ENCODE measurements around the gene SYNE4. TPM values are rescaled to one million over a fixed set of nuclear protein-coding genes. Genes with fewer than 3 reads are reported as not detected.
A peak's percentile ranks its signal among the peaks of the same experiment; 100 is the strongest.

Gene SYNE4
- total and polyA plus RNA-seq, 2 of the 13 experiments (the other 11 are each of a cell fraction or from before 2014, with no cell fraction given): 13.7 to 23.0 TPM

DNA sequence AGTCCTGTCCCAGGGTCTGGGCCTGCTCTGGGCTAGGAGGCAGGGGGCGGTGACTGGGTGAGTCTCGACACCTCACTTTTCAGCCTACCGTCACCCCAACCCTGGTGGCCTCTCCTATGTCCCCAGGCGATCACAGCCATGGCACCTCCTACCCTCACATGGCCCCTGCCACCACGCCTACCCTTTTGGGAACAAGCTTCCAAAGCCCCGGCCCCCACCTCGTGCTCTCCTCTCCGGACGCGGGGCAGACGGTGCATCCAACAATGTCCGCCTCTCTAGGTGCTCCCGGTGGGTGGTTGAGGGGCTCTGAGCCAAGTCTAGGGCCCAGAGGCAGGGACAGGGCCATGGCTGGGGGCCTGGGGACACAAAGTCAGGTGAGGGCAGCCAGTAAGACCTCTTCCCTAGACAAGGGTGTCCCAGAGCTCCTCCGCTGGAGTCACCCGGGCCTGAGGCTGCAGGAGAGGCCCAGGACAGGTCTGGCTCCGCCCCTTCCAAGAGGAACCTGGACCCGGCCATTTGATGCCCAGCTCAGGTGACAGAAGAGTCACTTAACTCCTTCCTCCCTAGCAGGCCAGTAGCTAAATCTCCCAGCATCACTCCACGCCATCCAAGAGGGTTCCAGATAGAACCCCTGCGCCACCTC is at the start of gene SYNE4 (continued):
- TF ChIP-seq RFXANK (CRISPR knock-in tag; IDR thresholded peaks at IDR 0.05) (no peak), NCOR1 (IDR thresholded peaks at IDR 0.05; ENCODE audit: borderline replicate concordance, low read length) (no peak), ZNF431 (CRISPR knock-in tag; IDR thresholded peaks at IDR 0.05; ENCODE audit: borderline replicate concordance, low read depth) (no peak), ZNF143 (CRISPR knock-in tag; IDR thresholded peaks at IDR 0.05) (no peak), HCFC1 (IDR thresholded peaks at IDR 0.05; ENCODE audit: low read depth, low read length) (no peak), ZFP36L1 (CRISPR knock-in tag; IDR thresholded peaks at IDR 0.05) (no peak), ZNF468 (CRISPR knock-in tag; IDR thresholded peaks at IDR 0.05) (no peak), MXI1 (IDR thresholded peaks at IDR 0.05; ENCODE audit: borderline replicate concordance, low read depth, low read length) (0 out of 3 replicates have a peak, but pooled peaks have one; percentile 24), NFIB (CRISPR knock-in tag; IDR thresholded peaks at IDR 0.05; ENCODE audit: borderline replicate concordance) (no peak), ZNF605 (CRISPR knock-in tag; IDR thresholded peaks at IDR 0.05) (no peak; the same call in 1 of the 2 replicates), ZNF207 (IDR thresholded peaks at IDR 0.05; ENCODE audit: borderline replicate concordance) (no peak), FOSL2 (CRISPR knock-in tag; IDR thresholded peaks at IDR 0.05) (no peak; the same call in 1 of the 2 replicates), THYN1 (CRISPR knock-in tag; IDR thresholded peaks at IDR 0.05; ENCODE audit: borderline replicate concordance, low read depth) (no peak), MZF1 (CRISPR knock-in tag; IDR thresholded peaks at IDR 0.05; ENCODE audit: borderline replicate concordance) (no peak), TRIM24 (CRISPR knock-in tag; IDR thresholded peaks at IDR 0.05) (no peak), NR3C1 (CRISPR knock-in tag; IDR thresholded peaks at IDR 0.05) (no peak)
- TF ChIP-seq, protein P1, sequence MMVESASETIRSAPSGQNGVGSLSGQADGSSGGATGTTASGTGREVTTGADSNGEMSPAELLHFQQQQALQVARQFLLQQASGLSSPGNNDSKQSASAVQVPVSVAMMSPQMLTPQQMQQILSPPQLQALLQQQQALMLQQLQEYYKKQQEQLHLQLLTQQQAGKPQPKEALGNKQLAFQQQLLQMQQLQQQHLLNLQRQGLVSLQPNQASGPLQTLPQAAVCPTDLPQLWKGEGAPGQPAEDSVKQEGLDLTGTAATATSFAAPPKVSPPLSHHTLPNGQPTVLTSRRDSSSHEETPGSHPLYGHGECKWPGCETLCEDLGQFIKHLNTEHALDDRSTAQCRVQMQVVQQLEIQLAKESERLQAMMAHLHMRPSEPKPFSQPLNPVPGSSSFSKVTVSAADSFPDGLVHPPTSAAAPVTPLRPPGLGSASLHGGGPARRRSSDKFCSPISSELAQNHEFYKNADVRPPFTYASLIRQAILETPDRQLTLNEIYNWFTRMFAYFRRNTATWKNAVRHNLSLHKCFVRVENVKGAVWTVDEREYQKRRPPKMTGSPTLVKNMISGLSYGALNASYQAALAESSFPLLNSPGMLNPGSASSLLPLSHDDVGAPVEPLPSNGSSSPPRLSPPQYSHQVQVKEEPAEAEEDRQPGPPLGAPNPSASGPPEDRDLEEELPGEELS (CRISPR knock-in tag; IDR thresholded peaks at IDR 0.05): no peak
- TF ChIP-seq, protein P2, sequence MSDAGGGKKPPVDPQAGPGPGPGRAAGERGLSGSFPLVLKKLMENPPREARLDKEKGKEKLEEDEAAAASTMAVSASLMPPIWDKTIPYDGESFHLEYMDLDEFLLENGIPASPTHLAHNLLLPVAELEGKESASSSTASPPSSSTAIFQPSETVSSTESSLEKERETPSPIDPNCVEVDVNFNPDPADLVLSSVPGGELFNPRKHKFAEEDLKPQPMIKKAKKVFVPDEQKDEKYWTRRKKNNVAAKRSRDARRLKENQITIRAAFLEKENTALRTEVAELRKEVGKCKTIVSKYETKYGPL (CRISPR knock-in tag; IDR thresholded peaks at IDR 0.05): no peak
- TF ChIP-seq, protein P3, sequence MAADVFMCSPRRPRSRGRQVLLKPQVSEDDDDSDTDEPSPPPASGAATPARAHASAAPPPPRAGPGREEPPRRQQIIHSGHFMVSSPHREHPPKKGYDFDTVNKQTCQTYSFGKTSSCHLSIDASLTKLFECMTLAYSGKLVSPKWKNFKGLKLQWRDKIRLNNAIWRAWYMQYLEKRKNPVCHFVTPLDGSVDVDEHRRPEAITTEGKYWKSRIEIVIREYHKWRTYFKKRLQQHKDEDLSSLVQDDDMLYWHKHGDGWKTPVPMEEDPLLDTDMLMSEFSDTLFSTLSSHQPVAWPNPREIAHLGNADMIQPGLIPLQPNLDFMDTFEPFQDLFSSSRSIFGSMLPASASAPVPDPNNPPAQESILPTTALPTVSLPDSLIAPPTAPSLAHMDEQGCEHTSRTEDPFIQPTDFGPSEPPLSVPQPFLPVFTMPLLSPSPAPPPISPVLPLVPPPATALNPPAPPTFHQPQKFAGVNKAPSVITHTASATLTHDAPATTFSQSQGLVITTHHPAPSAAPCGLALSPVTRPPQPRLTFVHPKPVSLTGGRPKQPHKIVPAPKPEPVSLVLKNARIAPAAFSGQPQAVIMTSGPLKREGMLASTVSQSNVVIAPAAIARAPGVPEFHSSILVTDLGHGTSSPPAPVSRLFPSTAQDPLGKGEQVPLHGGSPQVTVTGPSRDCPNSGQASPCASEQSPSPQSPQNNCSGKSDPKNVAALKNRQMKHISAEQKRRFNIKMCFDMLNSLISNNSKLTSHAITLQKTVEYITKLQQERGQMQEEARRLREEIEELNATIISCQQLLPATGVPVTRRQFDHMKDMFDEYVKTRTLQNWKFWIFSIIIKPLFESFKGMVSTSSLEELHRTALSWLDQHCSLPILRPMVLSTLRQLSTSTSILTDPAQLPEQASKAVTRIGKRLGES (CRISPR knock-in tag; IDR thresholded peaks at IDR 0.05; ENCODE audit: borderline replicate concordance): no peak
- TF ChIP-seq, protein P4, sequence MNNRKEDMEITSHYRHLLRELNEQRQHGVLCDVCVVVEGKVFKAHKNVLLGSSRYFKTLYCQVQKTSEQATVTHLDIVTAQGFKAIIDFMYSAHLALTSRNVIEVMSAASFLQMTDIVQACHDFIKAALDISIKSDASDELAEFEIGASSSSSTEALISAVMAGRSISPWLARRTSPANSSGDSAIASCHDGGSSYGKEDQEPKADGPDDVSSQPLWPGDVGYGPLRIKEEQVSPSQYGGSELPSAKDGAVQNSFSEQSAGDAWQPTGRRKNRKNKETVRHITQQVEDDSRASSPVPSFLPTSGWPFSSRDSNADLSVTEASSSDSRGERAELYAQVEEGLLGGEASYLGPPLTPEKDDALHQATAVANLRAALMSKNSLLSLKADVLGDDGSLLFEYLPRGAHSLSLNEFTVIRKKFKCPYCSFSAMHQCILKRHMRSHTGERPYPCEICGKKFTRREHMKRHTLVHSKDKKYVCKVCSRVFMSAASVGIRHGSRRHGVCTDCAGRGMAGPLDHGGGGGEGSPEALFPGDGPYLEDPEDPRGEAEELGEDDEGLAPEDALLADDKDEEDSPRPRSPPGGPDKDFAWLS (CRISPR knock-in tag; IDR thresholded peaks at IDR 0.05; ENCODE audit: borderline replicate concordance): no peak
- TF ChIP-seq, protein P5, sequence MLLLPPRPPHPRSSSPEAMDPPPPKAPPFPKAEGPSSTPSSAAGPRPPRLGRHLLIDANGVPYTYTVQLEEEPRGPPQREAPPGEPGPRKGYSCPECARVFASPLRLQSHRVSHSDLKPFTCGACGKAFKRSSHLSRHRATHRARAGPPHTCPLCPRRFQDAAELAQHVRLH (CRISPR knock-in tag; IDR thresholded peaks at IDR 0.05; ENCODE audit: borderline replicate concordance, low read depth): peak; percentile 64
- TF ChIP-seq, protein P6, sequence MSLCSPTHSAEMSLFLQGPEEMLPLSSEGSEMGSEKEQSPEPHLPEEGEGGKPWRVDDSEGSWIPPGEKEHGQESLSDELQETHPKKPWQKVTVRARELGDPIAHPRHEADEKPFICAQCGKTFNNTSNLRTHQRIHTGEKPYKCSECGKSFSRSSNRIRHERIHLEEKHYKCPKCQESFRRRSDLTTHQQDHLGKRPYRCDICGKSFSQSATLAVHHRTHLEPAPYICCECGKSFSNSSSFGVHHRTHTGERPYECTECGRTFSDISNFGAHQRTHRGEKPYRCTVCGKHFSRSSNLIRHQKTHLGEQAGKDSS (CRISPR knock-in tag; IDR thresholded peaks at IDR 0.05; ENCODE audit: borderline replicate concordance, low read depth): 0 out of 2 replicates have a peak, but pooled peaks have one; percentile 60

Measured in HepG2 (cell line).